Liver (tissue), 3 donors: ENCODE results near the gene SMIM36.

Source experiments
- CTCF ChIP-seq: fragments of 150-350 bp; IDR thresholded peaks from 2 replicates; pipeline ENCODE4 v1.5.1; 2017; ENCODE audit warnings: improper control_type of control experiment, low read depth, low read length; ENCODE audit not compliant: missing input control
- EGR1 ChIP-seq, 2 donors: IDR thresholded peaks; 2 replicates each; pipeline ENCODE4 v1.6.1; 2016 to 2018; ENCODE audit warnings: antibody characterized with exemption in 2 of 2, low read depth in 2 of 2
- FOXA1 ChIP-seq: IDR thresholded peaks from 2 replicates; pipeline ENCODE4 v1.6.1; 2016; ENCODE audit warnings: antibody characterized with exemption
- GABPA ChIP-seq, 2 donors: IDR thresholded peaks in 1 of 2; conservative IDR thresholded peaks in 1 of 2; 2 replicates each; pipeline ENCODE4 v1.6.1; 2016; ENCODE audit warnings: antibody characterized with exemption in 2 of 2, mild to moderate bottlenecking in 1 of 2, moderate library complexity in 1 of 2
- HNF4A ChIP-seq, 2 donors: conservative IDR thresholded peaks; 2 replicates each; pipeline ENCODE4 v1.6.1; 2016; ENCODE audit warnings: antibody characterized with exemption in 2 of 2, mild to moderate bottlenecking in 2 of 2
- JUND ChIP-seq, 2 donors: IDR thresholded peaks; 2 replicates each; pipeline ENCODE4 v1.6.1; 2016; ENCODE audit warnings: antibody characterized with exemption in 2 of 2
- RAD21 ChIP-seq, 2 donors: IDR thresholded peaks; 2 replicates each; pipeline ENCODE4 v1.6.1; 2016; ENCODE audit warnings: antibody characterized with exemption in 2 of 2, mild to moderate bottlenecking in 2 of 2
- SP1 ChIP-seq: IDR thresholded peaks from 2 replicates; pipeline ENCODE4 v1.6.1; 2018; ENCODE audit warnings: antibody characterized with exemption, mild to moderate bottlenecking
- TAF1 ChIP-seq: conservative IDR thresholded peaks from 2 replicates; pipeline ENCODE4 v1.6.1; 2016; ENCODE audit warnings: antibody characterized with exemption, mild to moderate bottlenecking
- YY1 ChIP-seq: IDR thresholded peaks from 2 replicates; pipeline ENCODE4 v1.6.1; 2016; ENCODE audit warnings: antibody characterized with exemption, mild to moderate bottlenecking
- ZBTB33 ChIP-seq: IDR thresholded peaks from 2 replicates; pipeline ENCODE4 v1.6.1; 2016; ENCODE audit warnings: antibody characterized with exemption
- TF ChIP-seq, protein P1 (sequence below): IDR thresholded peaks from 2 replicates; pipeline ENCODE4 v1.6.1; 2016; ENCODE audit warnings: antibody characterized with exemption, mild to moderate bottlenecking
- TF ChIP-seq, protein P2 (sequence below): IDR thresholded peaks from 2 replicates; pipeline ENCODE4 v1.6.1; 2016; ENCODE audit warnings: antibody characterized with exemption
- donor health status: healthy.
- donor health status: healthy.

DNA sequence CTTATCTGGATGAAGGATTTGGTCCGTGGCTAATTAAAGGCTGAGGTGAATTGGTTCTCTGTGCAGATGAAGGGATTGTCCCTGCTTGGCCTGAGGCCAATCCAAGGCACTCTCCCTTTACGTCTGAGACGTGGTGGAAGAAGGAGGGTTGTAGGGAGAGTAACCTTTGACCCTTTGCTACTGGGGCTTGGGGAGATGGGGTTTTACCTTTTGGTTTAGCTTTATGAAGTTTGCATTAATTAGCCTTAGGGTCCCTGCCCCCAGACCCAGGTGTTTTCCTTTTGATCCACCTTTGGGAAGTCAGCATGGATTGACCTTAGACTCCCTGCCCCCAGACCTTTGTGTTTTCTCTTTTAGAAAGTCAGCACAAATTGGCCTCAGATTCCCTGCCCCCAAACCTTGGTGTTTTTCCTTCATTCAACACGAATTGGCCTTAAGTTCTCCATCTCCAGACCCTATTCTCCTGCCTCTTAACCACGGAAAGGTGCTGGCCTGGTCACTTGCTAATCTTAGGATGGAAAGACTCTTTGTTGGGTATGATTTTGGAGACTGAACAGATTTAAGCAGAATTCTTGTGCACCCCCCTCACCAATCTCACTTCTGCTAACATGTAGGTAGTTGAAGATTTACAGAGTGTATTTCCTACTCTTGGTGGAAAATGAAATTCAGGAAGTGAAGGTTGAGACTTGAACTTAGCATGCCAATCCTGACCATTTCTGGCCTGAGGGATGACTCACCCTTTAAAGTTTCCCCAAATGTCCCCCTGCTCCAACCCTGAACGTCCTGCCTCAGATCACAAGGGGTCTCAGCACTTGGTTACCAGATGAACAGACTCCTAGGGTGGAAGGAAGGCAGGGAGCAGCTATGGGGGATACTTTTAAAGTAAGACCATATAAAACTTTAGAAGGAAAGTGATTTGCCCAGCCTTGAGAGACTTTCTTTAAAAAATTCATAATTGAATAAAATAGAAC lies 66.5 kb downstream of the SMIM36 start:
- TF ChIP-seq CTCF: no peak
- peak in 1 of 2 donors; percentile 5 for TF ChIP-seq HNF4A (conservative IDR thresholded peaks at IDR 0.05)
- TF ChIP-seq ZBTB33: no peak
- TF ChIP-seq GABPA (IDR thresholded peaks at IDR 0.05 in 1 of 2, conservative IDR thresholded peaks at IDR 0.05 in 1 of 2): no peak
- TF ChIP-seq JUND (IDR thresholded peaks at IDR 0.05): peak; percentile 64 to 85
- no peak for TF ChIP-seq EGR1 (IDR thresholded peaks at IDR 0.05; ENCODE audit: low read depth in 2 of 2)
- TF ChIP-seq RAD21 (IDR thresholded peaks at IDR 0.05): peak in 1 of 2 donors; percentile 13
- TF ChIP-seq SP1: no peak
- TF ChIP-seq YY1: peak; percentile 19
- TF ChIP-seq, protein P1, sequence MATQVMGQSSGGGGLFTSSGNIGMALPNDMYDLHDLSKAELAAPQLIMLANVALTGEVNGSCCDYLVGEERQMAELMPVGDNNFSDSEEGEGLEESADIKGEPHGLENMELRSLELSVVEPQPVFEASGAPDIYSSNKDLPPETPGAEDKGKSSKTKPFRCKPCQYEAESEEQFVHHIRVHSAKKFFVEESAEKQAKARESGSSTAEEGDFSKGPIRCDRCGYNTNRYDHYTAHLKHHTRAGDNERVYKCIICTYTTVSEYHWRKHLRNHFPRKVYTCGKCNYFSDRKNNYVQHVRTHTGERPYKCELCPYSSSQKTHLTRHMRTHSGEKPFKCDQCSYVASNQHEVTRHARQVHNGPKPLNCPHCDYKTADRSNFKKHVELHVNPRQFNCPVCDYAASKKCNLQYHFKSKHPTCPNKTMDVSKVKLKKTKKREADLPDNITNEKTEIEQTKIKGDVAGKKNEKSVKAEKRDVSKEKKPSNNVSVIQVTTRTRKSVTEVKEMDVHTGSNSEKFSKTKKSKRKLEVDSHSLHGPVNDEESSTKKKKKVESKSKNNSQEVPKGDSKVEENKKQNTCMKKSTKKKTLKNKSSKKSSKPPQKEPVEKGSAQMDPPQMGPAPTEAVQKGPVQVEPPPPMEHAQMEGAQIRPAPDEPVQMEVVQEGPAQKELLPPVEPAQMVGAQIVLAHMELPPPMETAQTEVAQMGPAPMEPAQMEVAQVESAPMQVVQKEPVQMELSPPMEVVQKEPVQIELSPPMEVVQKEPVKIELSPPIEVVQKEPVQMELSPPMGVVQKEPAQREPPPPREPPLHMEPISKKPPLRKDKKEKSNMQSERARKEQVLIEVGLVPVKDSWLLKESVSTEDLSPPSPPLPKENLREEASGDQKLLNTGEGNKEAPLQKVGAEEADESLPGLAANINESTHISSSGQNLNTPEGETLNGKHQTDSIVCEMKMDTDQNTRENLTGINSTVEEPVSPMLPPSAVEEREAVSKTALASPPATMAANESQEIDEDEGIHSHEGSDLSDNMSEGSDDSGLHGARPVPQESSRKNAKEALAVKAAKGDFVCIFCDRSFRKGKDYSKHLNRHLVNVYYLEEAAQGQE: no peak
- TF ChIP-seq, protein P2, sequence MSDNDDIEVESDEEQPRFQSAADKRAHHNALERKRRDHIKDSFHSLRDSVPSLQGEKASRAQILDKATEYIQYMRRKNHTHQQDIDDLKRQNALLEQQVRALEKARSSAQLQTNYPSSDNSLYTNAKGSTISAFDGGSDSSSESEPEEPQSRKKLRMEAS: no peak
- TF ChIP-seq TAF1: no peak
- no peak for TF ChIP-seq FOXA1
